ENCODE measurements around the gene RFX4. TPM values are rescaled to one million over a fixed set of nuclear protein-coding genes. Genes with fewer than 3 reads are reported as not detected.

RFX4 gene
- total and polyA plus RNA-seq, 2 of the 13 experiments (the other 11 are each of a cell fraction or from before 2014, with no cell fraction given) = not detected

DNA sequence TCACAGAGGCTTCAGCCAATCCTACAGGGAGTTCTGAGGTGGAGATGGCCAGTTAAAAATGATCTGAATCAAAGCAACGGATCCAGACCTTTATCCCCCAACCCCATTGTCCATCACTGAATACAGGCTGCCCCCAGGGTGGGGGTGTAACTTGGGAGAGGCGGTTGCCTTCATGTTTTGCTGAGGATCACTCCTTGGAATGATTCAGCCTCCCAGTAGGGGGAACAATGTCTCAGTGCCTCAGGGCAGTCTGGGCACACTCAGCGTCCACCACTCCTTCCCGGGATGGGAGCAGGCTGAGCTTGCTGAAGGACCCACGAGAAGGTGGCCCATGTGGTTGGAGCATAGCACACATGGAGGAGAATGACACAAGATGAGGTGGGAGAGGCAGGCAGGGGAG, 60.2 kb downstream of the RFX4 start:
- no peak for ATAC-seq
- CTCF ChIA-PET (ENCODE audit: low intra/inter-chr PET ratio, low total read pairs) = no interaction called here

DNA sequence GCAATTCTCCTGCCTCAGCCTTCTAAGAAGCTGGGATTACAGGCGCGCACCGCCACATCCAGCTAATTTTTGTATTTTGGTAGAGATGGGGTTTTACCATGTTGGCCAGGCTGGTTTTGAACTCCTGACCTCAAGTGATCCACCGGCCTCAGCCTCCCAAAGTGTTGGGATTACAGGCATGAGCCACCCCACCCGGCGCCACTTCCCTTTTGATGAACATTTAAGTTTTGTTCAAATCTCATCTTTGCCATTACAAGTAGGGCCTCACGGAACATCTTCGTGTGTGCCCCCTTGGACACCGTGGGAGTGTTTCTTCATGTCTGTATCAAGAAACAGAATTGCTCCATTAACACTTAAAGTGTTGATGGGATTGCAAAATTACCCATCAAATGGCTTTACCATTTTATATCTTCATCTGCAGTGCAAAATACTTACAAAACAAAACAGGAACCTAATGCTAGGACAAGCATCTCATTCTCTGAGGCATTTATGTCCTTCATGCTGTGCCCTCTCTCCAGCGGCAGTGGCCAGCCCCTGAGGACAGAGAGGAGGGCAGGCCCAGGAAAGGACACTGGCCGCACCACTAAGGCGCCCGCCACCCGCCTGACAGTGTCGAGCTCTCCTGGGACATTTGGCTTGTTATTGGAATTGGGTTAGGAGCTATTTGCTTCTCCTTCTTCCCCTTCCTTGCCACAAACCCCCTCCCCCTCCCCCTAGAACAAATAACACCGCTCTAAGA, 61.7 kb downstream of the RFX4 start:
- Histone ChIP-seq H3K27ac (ENCODE audit: extremely low read length, insufficient read depth, low read length) (no peak overlapping the region), H3K79me2 (ENCODE audit: insufficient read depth, low read length) (no peaks in the 10 kb centered on the region), H3K36me3 (replicated peaks in 1 of 2; ENCODE audit: control insufficient read depth in 1 of 2, insufficient read depth in 2 of 2, low read length in 2 of 2) (no peaks in the 10 kb centered on the region), H2AFZ (ENCODE audit: low read length) (no peak overlapping the region), H3K4me2 (ENCODE audit: low read depth, low read length) (peak overlapping the region; percentile 62), H3K4me3 (replicated peaks in 1 of 3; ENCODE audit: insufficient read depth in 1 of 3, low read depth in 2 of 3, low read length in 3 of 3) (0 out of 6 replicates have a peak overlapping the region, but pooled peaks of 1 of the 3 experiments have one; percentile 15), H4K20me1 (ENCODE audit: insufficient read depth, low read length) (no peaks in the 10 kb centered on the region), H3K9ac (ENCODE audit: insufficient read depth, low read depth, low read length) (no peak overlapping the region), H3K4me1 (ENCODE audit: insufficient read depth, low read length) (peaks cover 19% of the 10 kb centered on the region), H3K27me3 (ENCODE audit: control insufficient read depth in 1 of 2, insufficient read depth in 2 of 2, low read length in 2 of 2) (peaks cover 0 to 2% of the 10 kb centered on the region in 2 experiments; a peak in 2 of 5 replicates), H3K9me3 (ENCODE audit: low read length) (no peaks in the 10 kb centered on the region)
- 55% methylated on average over 16 of the region's 16 CpGs for WGBS (ENCODE audit: low lambda C conversion rate)
- no TSS peak for BruUV-seq (replicated peaks)
- intact Hi-C loops (cut with micrococcal nuclease; ENCODE audit: unreplicated experiment) (no loop called here), in situ Hi-C loops (cut with HindIII; ENCODE audit: extremely low pct_ligation_motif_present, low pct_unique_long_range_greater_than_20kb) (no loop called here)
- no peak for DNase-seq (ENCODE audit: low spot score)
- no peak for FAIRE-seq
- POLR2A ChIA-PET = interaction anchor here (0.6 to 0.7 kb wide), 2 partner anchors 130 to 286 kb away, joined by 4 to 5 read pairs; partner anchors contain the start of gene RIC8B
- no peak for TF ChIP-seq ZBTB42 (CRISPR knock-in tag; IDR thresholded peaks at IDR 0.05)
- no peak for TF ChIP-seq SMC3 (IDR thresholded peaks at IDR 0.05; ENCODE audit: low read length)
- TF ChIP-seq MTF1 (CRISPR knock-in tag; IDR thresholded peaks at IDR 0.05) = no peak
- TF ChIP-seq STAG1 (CRISPR knock-in tag; IDR thresholded peaks at IDR 0.05) = no peak
- TF ChIP-seq DNMT1 (CRISPR knock-in tag; IDR thresholded peaks at IDR 0.05) = no peak
- TF ChIP-seq ZNF446 (CRISPR knock-in tag; IDR thresholded peaks at IDR 0.05) = no peak
- TF ChIP-seq SP140L (CRISPR knock-in tag; IDR thresholded peaks at IDR 0.05; ENCODE audit: borderline replicate concordance) = no peak
- TF ChIP-seq, protein P1, sequence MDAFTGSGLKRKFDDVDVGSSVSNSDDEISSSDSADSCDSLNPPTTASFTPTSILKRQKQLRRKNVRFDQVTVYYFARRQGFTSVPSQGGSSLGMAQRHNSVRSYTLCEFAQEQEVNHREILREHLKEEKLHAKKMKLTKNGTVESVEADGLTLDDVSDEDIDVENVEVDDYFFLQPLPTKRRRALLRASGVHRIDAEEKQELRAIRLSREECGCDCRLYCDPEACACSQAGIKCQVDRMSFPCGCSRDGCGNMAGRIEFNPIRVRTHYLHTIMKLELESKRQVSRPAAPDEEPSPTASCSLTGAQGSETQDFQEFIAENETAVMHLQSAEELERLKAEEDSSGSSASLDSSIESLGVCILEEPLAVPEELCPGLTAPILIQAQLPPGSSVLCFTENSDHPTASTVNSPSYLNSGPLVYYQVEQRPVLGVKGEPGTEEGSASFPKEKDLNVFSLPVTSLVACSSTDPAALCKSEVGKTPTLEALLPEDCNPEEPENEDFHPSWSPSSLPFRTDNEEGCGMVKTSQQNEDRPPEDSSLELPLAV (CRISPR knock-in tag; conservative IDR thresholded peaks at IDR 0.05; ENCODE audit: low read depth) = no peak
- TF ChIP-seq PAF1 (CRISPR knock-in tag; IDR thresholded peaks at IDR 0.05) = no peak
- TF ChIP-seq, protein P2, sequence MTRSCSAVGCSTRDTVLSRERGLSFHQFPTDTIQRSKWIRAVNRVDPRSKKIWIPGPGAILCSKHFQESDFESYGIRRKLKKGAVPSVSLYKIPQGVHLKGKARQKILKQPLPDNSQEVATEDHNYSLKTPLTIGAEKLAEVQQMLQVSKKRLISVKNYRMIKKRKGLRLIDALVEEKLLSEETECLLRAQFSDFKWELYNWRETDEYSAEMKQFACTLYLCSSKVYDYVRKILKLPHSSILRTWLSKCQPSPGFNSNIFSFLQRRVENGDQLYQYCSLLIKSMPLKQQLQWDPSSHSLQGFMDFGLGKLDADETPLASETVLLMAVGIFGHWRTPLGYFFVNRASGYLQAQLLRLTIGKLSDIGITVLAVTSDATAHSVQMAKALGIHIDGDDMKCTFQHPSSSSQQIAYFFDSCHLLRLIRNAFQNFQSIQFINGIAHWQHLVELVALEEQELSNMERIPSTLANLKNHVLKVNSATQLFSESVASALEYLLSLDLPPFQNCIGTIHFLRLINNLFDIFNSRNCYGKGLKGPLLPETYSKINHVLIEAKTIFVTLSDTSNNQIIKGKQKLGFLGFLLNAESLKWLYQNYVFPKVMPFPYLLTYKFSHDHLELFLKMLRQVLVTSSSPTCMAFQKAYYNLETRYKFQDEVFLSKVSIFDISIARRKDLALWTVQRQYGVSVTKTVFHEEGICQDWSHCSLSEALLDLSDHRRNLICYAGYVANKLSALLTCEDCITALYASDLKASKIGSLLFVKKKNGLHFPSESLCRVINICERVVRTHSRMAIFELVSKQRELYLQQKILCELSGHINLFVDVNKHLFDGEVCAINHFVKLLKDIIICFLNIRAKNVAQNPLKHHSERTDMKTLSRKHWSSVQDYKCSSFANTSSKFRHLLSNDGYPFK (CRISPR knock-in tag; IDR thresholded peaks at IDR 0.05; ENCODE audit: borderline replicate concordance) = no peak
- TF ChIP-seq ZNF24 (IDR thresholded peaks at IDR 0.05) = no peak
- no peak for TF ChIP-seq RAD21 (CRISPR knock-in tag; IDR thresholded peaks at IDR 0.05)
- TF ChIP-seq FOSL2 (CRISPR knock-in tag; IDR thresholded peaks at IDR 0.05) = no peak
- CTCF ChIA-PET (ENCODE audit: low intra/inter-chr PET ratio, low total read pairs) = no interaction called here
- peak; percentile 88 for ATAC-seq

More for the DNA sequence above, 60.2 kb downstream of the RFX4 start:
- no peaks in the 10 kb centered on the region for H3K9me3 ChIP-seq (ENCODE audit: low read length)
- no peak overlapping the region for H2AFZ ChIP-seq (ENCODE audit: low read length)
- POLR2A ChIA-PET = no interaction called here
- H3K4me3 ChIP-seq (replicated peaks in 1 of 3; ENCODE audit: insufficient read depth in 1 of 3, low read depth in 2 of 3, low read length in 3 of 3) = no peak overlapping the region
- no peaks in the 10 kb centered on the region for H3K36me3 ChIP-seq (replicated peaks in 1 of 2; ENCODE audit: control insufficient read depth in 1 of 2, insufficient read depth in 2 of 2, low read length in 2 of 2)
- no peak for TF ChIP-seq ZNF550 (CRISPR knock-in tag; IDR thresholded peaks at IDR 0.05; ENCODE audit: borderline replicate concordance)
- no peaks in the 10 kb centered on the region for H4K20me1 ChIP-seq (ENCODE audit: insufficient read depth, low read length)
- WGBS (ENCODE audit: low lambda C conversion rate) = 32% methylated on average over 5 of the region's 5 CpGs
- BruUV-seq (replicated peaks) = no TSS peak
- no peak overlapping the region for H3K27ac ChIP-seq (ENCODE audit: extremely low read length, insufficient read depth, low read length)
- H3K27me3 ChIP-seq (ENCODE audit: control insufficient read depth in 1 of 2, insufficient read depth in 2 of 2, low read length in 2 of 2) = peaks cover 0 to 2% of the 10 kb centered on the region in 2 experiments; a peak in 2 of 5 replicates
- H3K9ac ChIP-seq (ENCODE audit: insufficient read depth, low read depth, low read length) = no peak overlapping the region
- H3K79me2 ChIP-seq (ENCODE audit: insufficient read depth, low read length) = no peaks in the 10 kb centered on the region
- in situ Hi-C loops (cut with HindIII; ENCODE audit: extremely low pct_ligation_motif_present, low pct_unique_long_range_greater_than_20kb) = no loop called here
- no peak for DNase-seq (ENCODE audit: low spot score)
- peaks cover 19% of the 10 kb centered on the region for H3K4me1 ChIP-seq (ENCODE audit: insufficient read depth, low read length)
- H3K4me2 ChIP-seq (ENCODE audit: low read depth, low read length) = no peak overlapping the region
- intact Hi-C loops (cut with micrococcal nuclease; ENCODE audit: unreplicated experiment) = no loop called here
- no peak for FAIRE-seq
